HG03521 (cell line): ENCODE results near the gene RHOT2.
A peak's percentile ranks its signal among the peaks of the same experiment; 100 is the strongest.
"Not testable (repeated sequence)": the region's sequence is repeated elsewhere in the genome, so short reads cannot be mapped to it uniquely, and the experiment has no call there.

Experiments
- ATAC-seq: cut with Tn5 transposase; IDR thresholded peaks from one replicate; pipeline ENCODE4 v1.9.1; 2021; ENCODE audit warnings: mild to moderate bottlenecking, moderate library complexity; ENCODE audit not compliant: unreplicated experiment

RHOT2 gene

DNA sequence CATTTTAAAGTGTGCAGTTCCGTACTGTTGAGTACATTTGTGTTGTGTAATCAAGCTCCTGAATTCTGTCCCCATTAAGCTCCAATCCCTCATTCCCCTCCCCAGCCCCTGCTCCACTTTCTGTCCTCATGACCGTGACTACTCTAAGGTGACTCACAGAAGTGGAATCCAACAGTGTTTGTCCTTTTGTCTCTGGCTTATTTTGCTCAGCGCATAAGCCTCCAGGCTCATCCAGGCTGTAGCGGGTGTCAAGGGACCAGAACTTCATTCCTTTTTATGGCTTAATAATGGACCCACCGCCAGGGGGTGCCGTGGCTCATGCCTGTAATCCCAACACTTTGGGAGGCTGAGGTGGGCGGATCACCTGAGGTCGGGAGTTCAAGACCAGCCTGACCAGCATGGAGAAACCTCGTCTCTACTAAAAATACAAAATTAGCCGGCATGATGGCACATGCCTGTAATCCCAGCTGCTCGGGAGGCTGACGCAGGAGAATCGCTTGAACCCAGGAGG lies 44.9 kb downstream of the RHOT2 start:
- ATAC-seq, result not testable (repeated sequence)

- no peak for ATAC-seq
These were observed 46.1 kb downstream of the RHOT2 start for GRCh38 chr16:714079-714478.

DNA sequence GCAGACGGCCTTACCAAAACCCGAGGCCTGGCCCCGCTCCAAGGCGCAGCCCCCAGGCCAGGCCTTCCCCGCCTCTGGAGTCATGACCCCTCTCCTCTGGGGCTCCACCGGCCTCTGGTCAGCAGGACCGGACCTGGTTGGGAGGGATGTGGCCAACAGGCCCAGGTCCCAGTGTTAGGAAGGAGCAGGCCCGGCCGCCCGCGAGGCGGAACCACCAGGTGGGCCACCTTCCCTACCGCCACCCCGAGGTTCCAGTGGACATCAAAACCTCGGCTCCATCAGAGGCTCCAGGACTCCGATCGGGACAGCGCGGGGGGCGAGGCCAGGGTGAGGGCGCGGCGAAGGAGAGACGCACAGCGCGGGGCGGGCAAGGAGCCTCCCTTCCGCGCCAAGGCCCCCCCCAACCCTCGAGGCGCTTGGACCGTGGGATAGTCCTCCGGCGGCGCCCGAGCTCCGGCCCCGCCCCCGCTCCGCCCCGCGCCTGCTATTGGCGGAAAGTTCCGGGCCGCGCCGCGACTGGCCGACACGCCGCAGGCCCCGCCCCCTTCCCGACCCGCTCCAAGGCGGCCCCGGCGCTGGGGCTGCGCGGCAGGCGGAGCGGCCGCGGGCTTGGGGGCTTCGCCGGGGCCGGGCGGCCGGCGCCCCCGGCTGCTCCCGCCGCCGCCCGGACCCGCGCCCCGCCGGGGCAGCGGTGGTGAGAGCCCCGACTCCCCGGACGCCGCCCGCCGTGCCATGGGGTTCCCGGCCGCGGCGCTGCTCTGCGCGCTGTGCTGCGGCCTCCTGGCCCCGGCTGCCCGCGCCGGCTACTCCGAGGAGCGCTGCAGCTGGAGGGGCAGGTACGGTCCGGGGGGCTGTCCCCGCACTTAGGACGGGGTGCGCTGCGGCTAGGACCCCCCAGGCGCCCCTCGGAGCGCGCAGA lies 46.9 kb downstream of the RHOT2 start, which contains the start of gene METRN:
METRN (plus strand) TSS at position 561 of the 919 bp plus-strand sequence; CDS start at position 733, 172 bp downstream.
- ATAC-seq, result peak; percentile 74

GRCh38 chr16:715477-716199 lies 47.7 kb downstream of the RHOT2 start:
- ATAC-seq, result no peak

DNA sequence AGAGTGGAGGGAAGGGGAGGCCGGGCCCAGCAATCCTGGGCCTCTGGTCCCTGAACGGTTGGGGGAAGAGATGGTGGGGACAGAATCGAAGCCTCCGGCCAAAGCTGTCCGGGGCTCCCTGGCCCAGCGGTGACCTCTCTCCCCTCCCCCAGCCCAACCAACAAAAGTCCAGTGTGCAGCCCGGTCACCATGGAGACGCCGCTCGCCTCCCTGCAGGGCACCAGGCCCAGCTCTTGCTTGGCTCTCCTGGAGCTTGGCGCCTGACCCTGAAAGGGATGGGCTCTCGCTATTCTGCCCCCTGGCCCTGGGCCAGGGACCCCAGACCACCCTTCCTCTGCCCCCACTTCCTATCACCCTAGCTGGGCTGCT lies 48.3 kb downstream of the RHOT2 start:
- no peak for ATAC-seq

- ATAC-seq, result no peak
These were observed 48.9 kb downstream of the RHOT2 start for GRCh38 chr16:716768-717325.

GRCh38 chr16:717450-718245 lies 49.7 kb downstream of the RHOT2 start:
- ATAC-seq, result no peak

GRCh38 chr16:718389-718788 lies 50.5 kb downstream of the RHOT2 start:
- no peak for ATAC-seq

- ATAC-seq, result no peak
These were observed 51.0 kb downstream of the RHOT2 start for GRCh38 chr16:718922-719321.

DNA sequence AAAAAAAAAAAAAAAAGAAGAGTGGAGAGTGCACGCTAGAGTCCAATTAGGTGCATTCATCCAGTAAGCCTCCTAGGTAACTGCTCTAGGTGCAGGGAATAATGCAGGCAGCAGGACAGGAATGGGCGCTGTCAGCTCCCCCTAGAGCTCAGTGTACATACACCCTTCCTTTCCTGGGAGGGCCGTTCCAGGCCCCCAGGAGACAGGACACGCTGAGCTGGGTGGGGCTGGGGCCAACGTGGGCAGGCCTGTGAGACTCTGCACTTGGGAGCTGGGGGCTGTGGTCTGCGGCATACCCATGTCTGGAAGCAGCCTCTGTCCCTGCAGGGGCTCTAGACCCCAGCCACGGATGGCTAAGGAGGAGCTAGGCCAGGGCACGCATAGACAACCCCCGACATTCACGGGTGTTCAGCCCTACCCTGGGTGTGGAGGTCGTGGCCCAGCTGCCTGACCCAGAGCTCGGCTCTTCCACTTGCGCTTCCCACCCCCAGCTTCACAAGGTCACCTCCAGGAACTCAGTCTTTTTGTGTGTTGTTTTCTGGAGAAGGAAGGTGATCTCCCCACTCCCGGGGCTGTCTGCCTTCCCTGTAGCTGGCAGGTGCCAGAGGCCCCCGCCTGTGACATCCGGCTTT lies 52.0 kb downstream of the RHOT2 start:
- no peak for ATAC-seq

DNA sequence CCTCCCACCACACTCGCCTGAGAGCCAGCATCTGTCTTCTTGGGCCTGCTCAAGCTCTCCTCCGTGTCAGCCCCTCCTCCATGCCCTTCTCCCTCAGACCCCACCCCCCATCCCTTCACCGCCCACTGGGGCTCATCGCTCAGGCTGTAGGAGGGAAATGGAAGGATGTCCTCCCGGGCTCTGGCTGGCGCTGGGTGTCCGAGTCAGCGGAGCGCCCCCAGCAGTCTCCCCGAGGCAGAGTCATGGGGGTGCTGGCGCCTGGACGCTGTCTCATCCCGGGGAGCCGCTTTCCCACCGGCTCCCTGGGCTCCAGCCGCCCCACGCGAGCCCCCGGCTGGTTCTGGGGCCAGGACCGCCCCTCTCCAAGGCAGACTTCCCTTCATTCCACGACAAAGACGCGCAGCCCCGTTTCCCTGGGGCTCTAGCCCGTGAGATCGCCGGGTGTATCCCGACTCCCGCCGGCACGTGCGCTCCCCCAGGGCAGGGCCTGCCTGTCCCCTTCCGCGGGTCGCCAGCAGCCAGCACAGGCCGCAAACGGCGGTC lies 52.6 kb downstream of the RHOT2 start:
- ATAC-seq, result peak; percentile 5

- peak; percentile 61 for ATAC-seq
These were observed 53.2 kb downstream of the RHOT2 start, which contains the start of gene ANTKMT for GRCh38 chr16:720990-721764. TSS of gene ANTKMT (plus strand) at chr16:721146. CDS start at chr16:721275, 129 bp downstream.

DNA sequence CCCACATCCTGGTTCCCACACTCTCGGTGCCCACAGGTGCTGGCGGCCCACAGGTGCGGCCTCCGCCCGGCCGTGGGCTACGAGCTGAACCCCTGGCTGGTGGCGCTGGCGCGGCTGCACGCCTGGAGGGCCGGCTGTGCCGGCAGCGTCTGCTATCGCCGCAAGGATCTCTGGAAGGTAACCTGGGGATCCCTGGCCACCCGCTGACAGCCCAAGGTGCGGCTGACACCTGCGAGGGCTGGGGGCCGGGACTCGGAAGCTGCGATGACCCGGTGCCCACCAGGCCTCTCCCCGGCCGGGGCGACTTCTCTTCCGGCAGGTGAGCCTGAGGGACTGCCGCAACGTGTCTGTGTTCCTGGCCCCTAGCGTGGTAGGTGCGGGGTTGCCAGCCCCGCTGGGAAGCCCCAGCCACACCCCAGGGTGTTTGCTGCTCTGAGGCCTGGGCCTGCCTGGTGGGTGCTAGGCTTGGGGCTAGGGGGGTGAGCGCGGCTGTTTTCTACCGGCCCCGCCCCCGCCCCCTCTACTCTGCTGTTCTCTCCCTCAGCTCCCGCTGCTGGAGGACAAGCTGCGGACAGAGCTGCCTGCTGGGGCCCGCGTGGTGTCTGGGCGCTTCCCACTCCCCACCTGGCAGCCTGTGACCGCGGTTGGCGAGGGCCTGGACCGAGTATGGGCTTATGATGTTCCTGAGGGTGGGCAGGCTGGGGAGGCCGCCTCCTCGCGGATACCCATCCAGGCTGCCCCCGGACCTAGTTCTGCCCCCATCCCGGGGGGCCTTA lies 54.0 kb downstream of the RHOT2 start:
- no peak for ATAC-seq

GRCh38 chr16:722835-723633 lies 55.1 kb downstream of the RHOT2 start:
- no peak for ATAC-seq

DNA sequence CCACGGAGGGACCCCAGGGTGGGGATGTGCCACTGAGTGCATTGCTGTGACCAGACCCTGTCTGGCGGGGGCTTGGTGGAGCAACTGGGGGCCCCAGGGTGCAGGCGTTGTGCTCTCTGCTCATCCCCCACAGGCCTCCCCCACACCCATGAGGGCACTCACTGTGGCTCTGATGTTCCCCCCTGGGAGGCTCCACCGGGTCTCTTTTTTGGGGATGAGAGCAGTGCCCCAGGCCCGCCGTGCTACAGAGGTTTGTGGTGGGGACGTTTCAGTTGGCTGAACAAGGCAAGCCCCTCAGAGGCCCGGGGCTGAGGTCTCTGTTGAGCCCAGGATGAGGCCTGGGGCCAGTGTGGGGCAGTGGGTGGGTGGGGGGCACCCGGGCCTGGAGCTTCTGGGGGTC lies 55.8 kb downstream of the RHOT2 start:
- ATAC-seq, result no peak
